Measurements from ENCODE around the gene ADGRL1.

The ADGRL1 gene

GRCh38 chr19:14107581-14108461 lies 98.1 kb downstream of the ADGRL1 start:
- no peak for DNase-seq

GRCh38 chr19:14106840-14107239 lies 99.1 kb downstream of the ADGRL1 start:
- DNase-seq = no peak

GRCh38 chr19:14105680-14106079 lies 100.3 kb downstream of the ADGRL1 start:
- DNase-seq = no peak

GRCh38 chr19:14103310-14103709 lies 102.7 kb downstream of the ADGRL1 start:
- DNase-seq = no peak

GRCh38 chr19:14102756-14103155 lies 103.2 kb downstream of the ADGRL1 start:
- DNase-seq = no peak

GRCh38 chr19:14102102-14102696 lies 103.8 kb downstream of the ADGRL1 start:
- no peak for DNase-seq

- DNase-seq = no peak
Observed at GRCh38 chr19:14101003-14101545, 104.9 kb downstream of the ADGRL1 start.

Measured in NCI-H524 treated with DMSO at 0.1 percent for 48 hours (cell line).